ENCODE measurements around the gene TMEM150B. TPM values are rescaled to one million over a fixed set of nuclear protein-coding genes. Genes with fewer than 3 reads are reported as not detected.

The TMEM150B gene
- total and polyA plus RNA-seq, 9 of the 15 experiments (the other 6 are each of a cell fraction or from before 2014, with no cell fraction given), result 0.47 to 1.3 (median 0.74) TPM; not detected in 2

DNA sequence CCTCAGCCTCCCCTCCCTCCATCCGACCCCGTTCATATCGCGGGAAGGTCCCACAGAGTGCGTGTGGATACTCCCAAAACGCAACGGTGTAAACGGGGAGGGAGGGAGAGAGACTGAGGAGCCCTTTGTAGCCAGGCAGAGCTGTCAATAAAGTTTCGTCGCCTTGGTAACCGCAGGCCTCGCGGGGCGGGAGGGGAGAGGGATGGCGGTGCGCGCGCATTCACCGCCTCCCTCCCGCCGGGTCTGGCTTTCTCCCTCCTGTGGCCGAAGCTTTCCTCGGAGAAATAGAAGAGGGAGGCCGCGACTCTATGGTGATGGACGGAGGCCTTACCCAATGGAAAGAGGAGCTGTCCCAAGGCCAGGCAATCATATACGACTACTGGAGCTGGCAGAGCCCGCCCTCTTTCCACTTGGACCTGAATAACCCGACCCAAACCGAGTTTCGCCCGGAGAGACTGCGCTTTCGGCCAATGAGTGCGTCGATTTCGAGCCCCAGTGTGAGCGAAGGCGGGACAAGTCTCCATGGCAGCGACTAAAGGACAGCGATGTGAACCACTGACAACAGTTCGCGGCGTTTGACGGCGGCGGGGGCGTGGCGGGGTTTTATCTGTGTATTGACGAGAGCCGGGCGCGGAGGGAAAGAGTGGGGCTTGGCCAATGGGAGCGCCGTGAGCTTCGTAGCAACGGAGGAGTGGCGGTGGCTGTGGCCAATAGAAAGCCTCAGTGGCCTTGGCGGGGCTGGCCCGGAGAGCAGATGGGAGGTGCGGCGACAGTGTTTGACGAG is 14.2 kb upstream of the TMEM150B start, which contains the start of gene KMT5C (continued):
- peak in 1 of 2 experiments; percentile 23; a peak in 1 of 4 replicates for TF ChIP-seq SRF (CRISPR knock-in tag; IDR thresholded peaks at IDR 0.05)
- TF ChIP-seq KAT2B (IDR thresholded peaks at IDR 0.05; ENCODE audit: low read depth, low read length), result no peak
- TF ChIP-seq SIX5 (IDR thresholded peaks at IDR 0.05; ENCODE audit: borderline replicate concordance in 1 of 2, insufficient read depth in 1 of 2, low read depth in 1 of 2, low read length in 2 of 2), result no peak
- TF ChIP-seq, protein P1, sequence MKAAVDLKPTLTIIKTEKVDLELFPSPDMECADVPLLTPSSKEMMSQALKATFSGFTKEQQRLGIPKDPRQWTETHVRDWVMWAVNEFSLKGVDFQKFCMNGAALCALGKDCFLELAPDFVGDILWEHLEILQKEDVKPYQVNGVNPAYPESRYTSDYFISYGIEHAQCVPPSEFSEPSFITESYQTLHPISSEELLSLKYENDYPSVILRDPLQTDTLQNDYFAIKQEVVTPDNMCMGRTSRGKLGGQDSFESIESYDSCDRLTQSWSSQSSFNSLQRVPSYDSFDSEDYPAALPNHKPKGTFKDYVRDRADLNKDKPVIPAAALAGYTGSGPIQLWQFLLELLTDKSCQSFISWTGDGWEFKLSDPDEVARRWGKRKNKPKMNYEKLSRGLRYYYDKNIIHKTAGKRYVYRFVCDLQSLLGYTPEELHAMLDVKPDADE (conservative IDR thresholded peaks at IDR 0.05; ENCODE audit: control insufficient read depth, low read depth, low read length), result peak; percentile 48; the same call in 1 of the 2 replicates
- TF ChIP-seq ZNF785 (CRISPR knock-in tag; IDR thresholded peaks at IDR 0.05), result no peak
- TF ChIP-seq, protein P2, sequence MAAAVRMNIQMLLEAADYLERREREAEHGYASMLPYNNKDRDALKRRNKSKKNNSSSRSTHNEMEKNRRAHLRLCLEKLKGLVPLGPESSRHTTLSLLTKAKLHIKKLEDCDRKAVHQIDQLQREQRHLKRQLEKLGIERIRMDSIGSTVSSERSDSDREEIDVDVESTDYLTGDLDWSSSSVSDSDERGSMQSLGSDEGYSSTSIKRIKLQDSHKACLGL (CRISPR knock-in tag; IDR thresholded peaks at IDR 0.05; ENCODE audit: borderline replicate concordance, poor library complexity, severe bottlenecking), result no peak
- no peak for TF ChIP-seq FOXA1 (IDR thresholded peaks at IDR 0.05; ENCODE audit: borderline replicate concordance)
- TF ChIP-seq BMI1 (IDR thresholded peaks at IDR 0.05; ENCODE audit: low read length), result peak; percentile 91
- TF ChIP-seq DMBX1 (CRISPR knock-in tag; IDR thresholded peaks at IDR 0.05; ENCODE audit: borderline replicate concordance), result no peak
- TF ChIP-seq ZNF77 (CRISPR knock-in tag; IDR thresholded peaks at IDR 0.05), result no peak
- TF ChIP-seq HES1 (IDR thresholded peaks at IDR 0.05; ENCODE audit: low read depth), result no peak; the same call in 1 of the 2 replicates
- no peak for TF ChIP-seq PRPF4 (IDR thresholded peaks at IDR 0.05; ENCODE audit: insufficient read depth, low read depth, low read length, poor library complexity, severe bottlenecking)
- no peak for TF ChIP-seq ZNF224 (CRISPR knock-in tag; IDR thresholded peaks at IDR 0.05)
- TF ChIP-seq RFX7 (CRISPR knock-in tag; IDR thresholded peaks at IDR 0.05), result no peak
- TF ChIP-seq ZNF592 (IDR thresholded peaks at IDR 0.05), result no peak
- TF ChIP-seq CREB3L1 (IDR thresholded peaks at IDR 0.05; ENCODE audit: borderline replicate concordance, low read depth), result 0 out of 2 replicates have a peak, but pooled peaks have one; percentile 19

All from K562 (cell line).